ENCODE data around the gene PPME1. TPM values are rescaled to one million over a fixed set of nuclear protein-coding genes. Genes with fewer than 3 reads are reported as not detected.

PPME1 gene
- total RNA-seq, 1 donor from 2014 or later = 17.3 TPM

DNA sequence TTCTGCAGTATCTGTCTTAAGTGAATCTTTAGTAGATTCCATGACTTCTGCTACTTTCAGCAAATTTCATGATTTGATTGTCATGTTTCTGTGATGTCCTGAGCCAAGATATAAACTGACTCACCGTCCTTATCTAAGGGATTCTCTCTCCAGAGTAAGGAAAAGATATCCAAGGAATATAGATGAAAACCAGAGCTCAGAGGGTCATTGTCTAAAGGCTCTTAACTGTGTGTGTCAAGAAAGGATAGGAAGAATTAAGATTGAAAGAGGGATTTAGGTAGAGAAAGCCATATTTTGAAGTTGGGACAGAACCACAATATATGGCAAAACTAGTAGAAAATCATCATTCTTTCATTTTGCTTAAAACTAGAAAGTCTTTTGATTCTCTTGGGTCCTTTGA is 50.7 kb downstream of the PPME1 start:
- no peak for ATAC-seq (ENCODE audit: low read depth)
- TF ChIP-seq, protein P1, sequence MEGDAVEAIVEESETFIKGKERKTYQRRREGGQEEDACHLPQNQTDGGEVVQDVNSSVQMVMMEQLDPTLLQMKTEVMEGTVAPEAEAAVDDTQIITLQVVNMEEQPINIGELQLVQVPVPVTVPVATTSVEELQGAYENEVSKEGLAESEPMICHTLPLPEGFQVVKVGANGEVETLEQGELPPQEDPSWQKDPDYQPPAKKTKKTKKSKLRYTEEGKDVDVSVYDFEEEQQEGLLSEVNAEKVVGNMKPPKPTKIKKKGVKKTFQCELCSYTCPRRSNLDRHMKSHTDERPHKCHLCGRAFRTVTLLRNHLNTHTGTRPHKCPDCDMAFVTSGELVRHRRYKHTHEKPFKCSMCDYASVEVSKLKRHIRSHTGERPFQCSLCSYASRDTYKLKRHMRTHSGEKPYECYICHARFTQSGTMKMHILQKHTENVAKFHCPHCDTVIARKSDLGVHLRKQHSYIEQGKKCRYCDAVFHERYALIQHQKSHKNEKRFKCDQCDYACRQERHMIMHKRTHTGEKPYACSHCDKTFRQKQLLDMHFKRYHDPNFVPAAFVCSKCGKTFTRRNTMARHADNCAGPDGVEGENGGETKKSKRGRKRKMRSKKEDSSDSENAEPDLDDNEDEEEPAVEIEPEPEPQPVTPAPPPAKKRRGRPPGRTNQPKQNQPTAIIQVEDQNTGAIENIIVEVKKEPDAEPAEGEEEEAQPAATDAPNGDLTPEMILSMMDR (IDR thresholded peaks at IDR 0.05) = no peak
- no peak for DNase-seq
- H3K4me1 Mint-ChIP-seq = no peaks in the 10 kb centered on the region
- H3K36me3 Mint-ChIP-seq (ENCODE audit: low read depth) = peaks cover 9% of the 10 kb centered on the region
- H3K27me3 Mint-ChIP-seq = no peaks in the 10 kb centered on the region
- no peaks in the 10 kb centered on the region for H3K9me3 Mint-ChIP-seq
- H3K4me3 Mint-ChIP-seq = no peak overlapping the region
- CTCF ChIA-PET = interaction anchor here (1.4 kb wide), 1 partner anchor 34 kb away, joined by 5 read pairs; no protein-coding TSS in a partner anchor
- no peak overlapping the region for H3K27ac Mint-ChIP-seq
- POLR2A ChIA-PET = no interaction called here
- intact Hi-C loops (cut with micrococcal nuclease) = no loop called here

DNA sequence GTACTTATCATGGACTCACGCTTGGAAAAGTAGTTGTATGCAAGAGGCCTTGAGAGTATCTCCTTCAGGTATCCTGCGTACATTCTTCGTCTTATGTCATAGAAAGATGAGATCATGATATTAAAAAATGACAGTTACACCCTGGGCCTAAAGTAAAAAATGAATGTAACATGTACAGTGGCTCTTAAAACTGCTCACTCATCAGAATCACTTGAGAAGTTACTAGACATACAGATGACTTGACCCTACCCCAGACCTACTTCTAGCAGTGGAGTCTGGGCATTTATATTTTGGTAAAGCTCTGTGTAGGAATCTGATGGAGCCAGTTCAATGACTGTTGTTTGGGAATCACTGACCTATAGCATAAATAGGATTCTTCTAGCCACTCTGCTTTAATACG is 54.5 kb downstream of the PPME1 start:
- CTCF ChIA-PET = no interaction called here

DNA sequence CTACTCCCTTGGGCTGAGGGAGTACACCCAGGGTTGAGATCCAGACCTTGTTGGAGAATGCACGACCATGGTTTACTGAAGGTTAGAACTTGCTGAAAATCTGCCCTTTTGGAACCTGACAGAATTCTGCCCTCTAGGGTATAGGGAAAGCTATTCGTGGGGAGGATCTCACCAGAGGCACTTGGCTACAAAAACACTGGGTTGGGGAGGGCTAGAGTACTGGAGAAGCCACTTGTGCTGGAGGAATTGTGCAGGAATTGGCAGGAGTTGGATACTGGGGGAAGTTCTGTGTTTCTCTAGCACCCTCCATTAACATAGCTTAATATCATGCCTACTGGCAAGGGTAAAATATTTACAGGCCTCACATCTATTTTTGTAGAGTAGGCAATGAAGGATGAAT is 55.8 kb downstream of the PPME1 start:
- H3K36me3 Mint-ChIP-seq (ENCODE audit: low read depth) = peaks cover 30% of the 10 kb centered on the region
- no peak overlapping the region for H3K27ac Mint-ChIP-seq
- POLR2A ChIA-PET = no interaction called here
- H3K4me3 Mint-ChIP-seq = no peak overlapping the region
- no peaks in the 10 kb centered on the region for H3K27me3 Mint-ChIP-seq
- TF ChIP-seq, protein P1 (IDR thresholded peaks at IDR 0.05) = no peak
- intact Hi-C loops (cut with micrococcal nuclease) = no loop called here
- no peaks in the 10 kb centered on the region for H3K4me1 Mint-ChIP-seq
- CTCF ChIA-PET = no interaction called here
- no peak for DNase-seq
- ATAC-seq (ENCODE audit: low read depth) = no peak
- no peaks in the 10 kb centered on the region for H3K9me3 Mint-ChIP-seq

More for the DNA sequence above, 54.5 kb downstream of the PPME1 start:
- no peaks in the 10 kb centered on the region for H3K27me3 Mint-ChIP-seq
- H3K4me1 Mint-ChIP-seq = no peaks in the 10 kb centered on the region
- no peak overlapping the region for H3K27ac Mint-ChIP-seq
- POLR2A ChIA-PET = no interaction called here
- DNase-seq (no peak), ATAC-seq (ENCODE audit: low read depth) (no peak)
- TF ChIP-seq, protein P1 (IDR thresholded peaks at IDR 0.05) = no peak
- intact Hi-C loops (cut with micrococcal nuclease) = no loop called here
- no peak overlapping the region for H3K4me3 Mint-ChIP-seq
- peaks cover 19% of the 10 kb centered on the region for H3K36me3 Mint-ChIP-seq (ENCODE audit: low read depth)
- no peaks in the 10 kb centered on the region for H3K9me3 Mint-ChIP-seq

DNA sequence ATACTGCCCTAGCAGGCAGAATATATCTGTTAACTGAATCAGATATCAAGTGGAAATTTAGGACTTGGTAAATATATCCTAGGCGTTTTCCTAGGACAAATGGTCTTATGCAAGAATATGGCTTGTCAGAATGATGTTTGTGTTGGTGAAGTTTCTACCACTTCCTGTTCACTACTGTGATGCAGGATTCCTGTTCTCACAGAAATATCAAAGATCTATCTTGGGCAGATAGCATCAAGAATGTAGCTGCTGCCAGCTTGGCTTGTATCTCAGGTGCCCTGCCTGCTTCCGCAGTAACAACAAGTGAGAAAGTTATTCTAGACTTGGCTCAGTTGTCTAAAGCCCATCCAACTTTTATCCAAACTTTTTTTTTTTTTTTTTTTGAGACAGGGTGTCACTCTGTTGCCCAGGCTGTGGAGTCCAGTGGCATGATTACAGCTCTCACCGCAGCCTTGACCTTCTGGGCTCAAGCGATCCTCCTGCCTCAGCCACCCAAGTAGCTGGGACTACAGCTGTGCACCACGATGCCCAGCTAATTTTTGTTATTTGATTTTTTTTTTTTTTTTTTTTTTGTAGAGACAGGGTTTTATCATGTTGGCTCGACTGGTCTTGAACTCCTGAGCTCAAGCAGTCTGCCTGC is 61.3 kb downstream of the PPME1 start:
- Mint-ChIP-seq H3K4me3 (no peak overlapping the region), H3K36me3 (ENCODE audit: low read depth) (peaks cover 34% of the 10 kb centered on the region), H3K27ac (no peak overlapping the region), H3K4me1 (no peaks in the 10 kb centered on the region), H3K9me3 (no peaks in the 10 kb centered on the region), H3K27me3 (no peaks in the 10 kb centered on the region)
- ATAC-seq (ENCODE audit: low read depth) = no peak
- ChIA-PET CTCF (no interaction called here), POLR2A (interaction anchor here (0.7 kb wide), 1 partner anchor 88 kb away, joined by 3 read pairs; no protein-coding TSS in a partner anchor)
- intact Hi-C loops (cut with micrococcal nuclease) = no loop called here
- TF ChIP-seq, protein P1 (IDR thresholded peaks at IDR 0.05) = no peak
- no peak for DNase-seq

DNA sequence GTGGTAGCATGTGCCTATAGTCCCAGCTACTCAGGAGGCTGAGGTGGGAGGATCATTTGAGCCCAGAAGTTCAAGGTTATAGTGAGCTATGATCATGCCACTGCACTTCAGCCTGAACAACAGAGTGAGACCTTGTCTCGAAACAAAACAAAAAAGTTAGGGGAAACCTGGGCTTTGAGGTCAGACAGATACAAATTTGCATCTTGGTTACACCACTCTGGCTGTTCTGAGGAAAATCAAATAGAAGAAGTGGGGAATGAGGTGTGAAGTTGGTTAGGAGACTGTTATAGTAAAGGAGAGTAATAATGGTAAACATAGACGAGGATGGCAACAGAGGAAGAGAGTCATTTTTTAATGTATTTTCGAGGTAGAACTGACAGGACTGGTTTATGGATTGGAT is 62.6 kb downstream of the PPME1 start:
- no peaks in the 10 kb centered on the region for H3K9me3 Mint-ChIP-seq
- ChIA-PET POLR2A (no interaction called here), CTCF (no interaction called here)
- no peak overlapping the region for H3K4me3 Mint-ChIP-seq
- DNase-seq (no peak), ATAC-seq (ENCODE audit: low read depth) (no peak)
- no peak overlapping the region for H3K27ac Mint-ChIP-seq
- H3K27me3 Mint-ChIP-seq = no peaks in the 10 kb centered on the region
- no peaks in the 10 kb centered on the region for H3K4me1 Mint-ChIP-seq
- TF ChIP-seq, protein P1 (IDR thresholded peaks at IDR 0.05) = no peak
- peaks cover 40% of the 10 kb centered on the region for H3K36me3 Mint-ChIP-seq (ENCODE audit: low read depth)
- intact Hi-C loops (cut with micrococcal nuclease) = no loop called here
